WTC11 (cell line): ENCODE data around the gene SYNJ2. TPM values are rescaled to one million over a fixed set of nuclear protein-coding genes. Genes with fewer than 3 reads are reported as not detected.

Source experiments
- ATAC-seq: fragments of 200-7000 bp; cut with Tn5 transposase; 2 replicates; pipeline ENCODE4 v1.10.0; 2021; ENCODE audit warnings: mild to moderate bottlenecking, moderate library complexity
- CTCF ChIA-PET: fragments of 300-600 bp; sonication (Branson Sonifier 250); formaldehyde crosslinking; loops from one replicate; lab custom pipeline; 2021; ENCODE audit warnings: antibody characterized with exemption; lab: Charles Lee
- POLR2A ChIA-PET: fragments of 350-600 bp; sonication (Branson Sonifier 250); formaldehyde crosslinking; loops from one replicate; lab custom pipeline; 2021; ENCODE audit warnings: antibody characterized with exemption; lab: Charles Lee
- DNase-seq: peaks from one replicate; pipeline ENCODE4 v3.0.0; 2021; ENCODE audit warnings: low spot score
- H3K27ac Mint-ChIP-seq: 2 replicates; pipeline ENCODE4 v1.8.0; 2021; ENCODE audit warnings: mixed read lengths
- H3K27me3 Mint-ChIP-seq: 2 replicates; pipeline ENCODE4 v1.8.0; 2021; ENCODE audit warnings: low read depth, mild to moderate bottlenecking, moderate library complexity, mixed read lengths
- H3K36me3 Mint-ChIP-seq: 2 replicates; pipeline ENCODE4 v1.8.0; 2021; ENCODE audit warnings: mixed read lengths
- H3K4me1 Mint-ChIP-seq: 2 replicates; pipeline ENCODE4 v1.8.0; 2022; ENCODE audit warnings: mixed read lengths
- H3K4me3 Mint-ChIP-seq: 2 replicates; pipeline ENCODE4 v1.8.0; 2021; ENCODE audit warnings: mild to moderate bottlenecking, moderate library complexity, mixed read lengths
- H3K9me3 Mint-ChIP-seq: 2 replicates; pipeline ENCODE4 v1.8.0; 2021; ENCODE audit warnings: mixed read lengths
- ARID4B ChIP-seq: sonication (generic); formaldehyde crosslinking; IDR thresholded peaks from 2 replicates; pipeline ENCODE4 v1.8.0; 2023; ENCODE audit warnings: missing genetic modification reagents, mild to moderate bottlenecking, borderline replicate concordance
- CREB1 ChIP-seq: sonication (generic); formaldehyde crosslinking; IDR thresholded peaks from 2 replicates; pipeline ENCODE4 v1.8.0; 2023; ENCODE audit warnings: mild to moderate bottlenecking, missing genetic modification reagents
- CREM ChIP-seq: sonication (generic); formaldehyde crosslinking; IDR thresholded peaks from 2 replicates; pipeline ENCODE4 v1.8.1; 2022; ENCODE audit warnings: mild to moderate bottlenecking, missing genetic modification reagents, moderate library complexity
- E2F1 ChIP-seq: sonication (generic); formaldehyde crosslinking; IDR thresholded peaks from 2 replicates; pipeline ENCODE4 v1.8.0; 2022; ENCODE audit warnings: mild to moderate bottlenecking, missing genetic modification reagents
- ETV6 ChIP-seq: sonication (generic); formaldehyde crosslinking; IDR thresholded peaks from 2 replicates; pipeline ENCODE4 v1.8.1; 2022; ENCODE audit warnings: mild to moderate bottlenecking, missing genetic modification reagents
- MYBL2 ChIP-seq: sonication (generic); formaldehyde crosslinking; IDR thresholded peaks from 2 replicates; pipeline ENCODE4 v1.8.1; 2023; ENCODE audit warnings: mild to moderate bottlenecking, moderate library complexity, missing genetic modification reagents
- NFATC4 ChIP-seq: fragments of 250-450 bp; sonication (Bioruptor Pico); IDR thresholded peaks from 2 replicates; pipeline ENCODE4 v1.9.0; 2021; ENCODE audit warnings: mild to moderate bottlenecking
- OVOL2 ChIP-seq: fragments of 250-450 bp; sonication (Bioruptor Pico); IDR thresholded peaks from 2 replicates; pipeline ENCODE4 v1.9.0; 2021; ENCODE audit warnings: mild to moderate bottlenecking, borderline replicate concordance
- SMAD3 ChIP-seq: sonication (generic); formaldehyde crosslinking; IDR thresholded peaks from 2 replicates; pipeline ENCODE4 v1.8.0; 2022; ENCODE audit warnings: missing genetic modification reagents, mild to moderate bottlenecking, borderline replicate concordance
- SMAD4 ChIP-seq: sonication (generic); formaldehyde crosslinking; IDR thresholded peaks from 2 replicates; pipeline ENCODE4 v1.8.0; 2022; ENCODE audit warnings: mild to moderate bottlenecking, missing genetic modification reagents
- ZNF138 ChIP-seq: sonication (generic); formaldehyde crosslinking; conservative IDR thresholded peaks from 2 replicates; pipeline ENCODE4 v1.8.1; 2022; ENCODE audit warnings: mild to moderate bottlenecking, moderate library complexity, missing genetic modification reagents
- ZNF416 ChIP-seq: fragments of 250-450 bp; sonication (Bioruptor Pico); IDR thresholded peaks from 2 replicates; pipeline ENCODE4 v1.9.0; 2021; ENCODE audit warnings: mild to moderate bottlenecking, inconsistent platforms
- ZSCAN18 ChIP-seq: fragments of 250-450 bp; sonication (Bioruptor Pico); IDR thresholded peaks from 2 replicates; pipeline ENCODE4 v2.1.2; 2022; ENCODE audit warnings: mild to moderate bottlenecking, moderate library complexity
- total RNA-seq: library from RNA; stranded (reverse); gene quantifications from 3 replicates; pipeline ENCODE4 v1.2.3, GENCODE V29; 2021
- TF ChIP-seq, protein P1 (sequence below): sonication (generic); formaldehyde crosslinking; IDR thresholded peaks from 2 replicates; pipeline ENCODE4 v1.8.1; 2023; ENCODE audit warnings: mild to moderate bottlenecking, missing genetic modification reagents
- TF ChIP-seq, protein P2 (sequence below): sonication (generic); formaldehyde crosslinking; IDR thresholded peaks from 2 replicates; pipeline ENCODE4 v1.8.1; 2023; ENCODE audit warnings: mild to moderate bottlenecking, missing genetic modification reagents, moderate library complexity
- TF ChIP-seq, protein P3 (sequence below): sonication (generic); formaldehyde crosslinking; IDR thresholded peaks from 2 replicates; pipeline ENCODE4 v1.8.1; 2023; ENCODE audit warnings: mild to moderate bottlenecking, missing genetic modification reagents, borderline replicate concordance
- TF ChIP-seq, protein P4 (sequence below): sonication (generic); formaldehyde crosslinking; IDR thresholded peaks from 2 replicates; pipeline ENCODE4 v1.8.1; 2022; ENCODE audit warnings: low read depth, missing genetic modification reagents, borderline replicate concordance
- TF ChIP-seq, protein P5 (sequence below): sonication (generic); formaldehyde crosslinking; IDR thresholded peaks from 2 replicates; pipeline ENCODE4 v1.8.0; 2022; ENCODE audit warnings: mild to moderate bottlenecking, missing genetic modification reagents

Gene SYNJ2
- total RNA-seq, 1 experiment from 2014 or later, result 15.3 TPM

DNA sequence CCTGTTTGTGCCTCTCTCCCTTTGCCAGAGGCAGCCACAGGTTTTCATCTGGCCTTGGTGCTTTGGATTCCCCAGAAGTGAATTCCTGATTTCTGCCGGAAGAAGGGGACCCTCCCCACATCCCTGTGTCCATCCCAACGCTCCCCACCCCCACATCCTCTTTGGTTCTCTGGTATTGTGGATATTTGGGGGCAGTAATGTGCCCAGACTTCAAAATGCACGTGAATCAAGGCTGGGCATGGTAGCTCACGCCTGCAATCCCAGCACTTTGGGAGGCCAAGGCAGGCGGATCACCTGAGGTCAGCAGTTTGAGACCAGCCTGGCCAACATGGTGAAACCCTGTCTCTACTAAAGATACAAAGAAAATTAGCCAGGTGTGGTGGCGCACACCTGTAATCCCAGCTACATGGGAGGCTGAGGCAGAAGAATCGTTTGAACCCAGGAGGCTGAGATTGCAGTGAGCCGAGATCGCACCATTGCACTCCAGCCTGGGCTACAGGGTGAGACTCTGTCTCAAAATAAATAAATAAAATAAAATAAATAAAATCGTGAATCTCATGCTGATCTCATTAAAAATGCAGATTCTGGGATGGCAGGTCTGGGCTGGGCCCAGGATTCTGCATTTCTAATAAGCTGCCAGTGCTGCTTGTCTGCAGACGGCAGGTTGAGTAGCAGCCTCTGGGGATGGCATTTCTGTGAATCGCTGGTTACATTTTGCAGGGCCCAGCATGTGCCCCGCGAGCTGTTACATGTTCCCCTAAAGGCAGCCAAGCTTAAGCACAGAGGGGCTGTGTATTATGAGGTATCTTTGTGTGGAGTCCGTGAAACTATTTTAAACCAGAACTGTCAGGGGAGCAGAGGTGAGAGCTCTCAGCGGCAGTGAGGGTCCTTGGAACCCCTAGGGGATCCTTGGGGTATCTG, 49.0 kb downstream of the SYNJ2 start:
- Mint-ChIP-seq H3K27ac (peak overlapping the region; percentile 68), H3K4me3 (no peak overlapping the region), H3K36me3 (0 out of 2 replicates have a peak, but pooled peaks cover 3% of the 10 kb centered on the region), H3K27me3 (no peaks in the 10 kb centered on the region), H3K4me1 (peaks cover 29% of the 10 kb centered on the region), H3K9me3 (no peaks in the 10 kb centered on the region)
- CTCF ChIA-PET, result interaction anchor here (0.8 kb wide), 1 partner anchor 18 kb away, joined by 3 read pairs; no protein-coding TSS in a partner anchor
- TF ChIP-seq ZSCAN18 (CRISPR knock-in tag), result no peak
- TF ChIP-seq, protein P1, sequence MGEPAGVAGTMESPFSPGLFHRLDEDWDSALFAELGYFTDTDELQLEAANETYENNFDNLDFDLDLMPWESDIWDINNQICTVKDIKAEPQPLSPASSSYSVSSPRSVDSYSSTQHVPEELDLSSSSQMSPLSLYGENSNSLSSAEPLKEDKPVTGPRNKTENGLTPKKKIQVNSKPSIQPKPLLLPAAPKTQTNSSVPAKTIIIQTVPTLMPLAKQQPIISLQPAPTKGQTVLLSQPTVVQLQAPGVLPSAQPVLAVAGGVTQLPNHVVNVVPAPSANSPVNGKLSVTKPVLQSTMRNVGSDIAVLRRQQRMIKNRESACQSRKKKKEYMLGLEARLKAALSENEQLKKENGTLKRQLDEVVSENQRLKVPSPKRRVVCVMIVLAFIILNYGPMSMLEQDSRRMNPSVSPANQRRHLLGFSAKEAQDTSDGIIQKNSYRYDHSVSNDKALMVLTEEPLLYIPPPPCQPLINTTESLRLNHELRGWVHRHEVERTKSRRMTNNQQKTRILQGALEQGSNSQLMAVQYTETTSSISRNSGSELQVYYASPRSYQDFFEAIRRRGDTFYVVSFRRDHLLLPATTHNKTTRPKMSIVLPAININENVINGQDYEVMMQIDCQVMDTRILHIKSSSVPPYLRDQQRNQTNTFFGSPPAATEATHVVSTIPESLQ (CRISPR knock-in tag), result no peak
- TF ChIP-seq ETV6 (CRISPR knock-in tag), result no peak
- no peak for TF ChIP-seq CREB1 (CRISPR knock-in tag)
- TF ChIP-seq, protein P2, sequence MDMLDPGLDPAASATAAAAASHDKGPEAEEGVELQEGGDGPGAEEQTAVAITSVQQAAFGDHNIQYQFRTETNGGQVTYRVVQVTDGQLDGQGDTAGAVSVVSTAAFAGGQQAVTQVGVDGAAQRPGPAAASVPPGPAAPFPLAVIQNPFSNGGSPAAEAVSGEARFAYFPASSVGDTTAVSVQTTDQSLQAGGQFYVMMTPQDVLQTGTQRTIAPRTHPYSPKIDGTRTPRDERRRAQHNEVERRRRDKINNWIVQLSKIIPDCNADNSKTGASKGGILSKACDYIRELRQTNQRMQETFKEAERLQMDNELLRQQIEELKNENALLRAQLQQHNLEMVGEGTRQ (CRISPR knock-in tag), result no peak
- TF ChIP-seq SMAD3 (CRISPR knock-in tag), result no peak
- TF ChIP-seq SMAD4, result no peak
- TF ChIP-seq CREM, result no peak
- no peak for TF ChIP-seq MYBL2 (CRISPR knock-in tag)
- TF ChIP-seq ZNF416 (CRISPR knock-in tag), result no peak
- no peak for TF ChIP-seq ZNF138 (CRISPR knock-in tag)
- TF ChIP-seq, protein P3, sequence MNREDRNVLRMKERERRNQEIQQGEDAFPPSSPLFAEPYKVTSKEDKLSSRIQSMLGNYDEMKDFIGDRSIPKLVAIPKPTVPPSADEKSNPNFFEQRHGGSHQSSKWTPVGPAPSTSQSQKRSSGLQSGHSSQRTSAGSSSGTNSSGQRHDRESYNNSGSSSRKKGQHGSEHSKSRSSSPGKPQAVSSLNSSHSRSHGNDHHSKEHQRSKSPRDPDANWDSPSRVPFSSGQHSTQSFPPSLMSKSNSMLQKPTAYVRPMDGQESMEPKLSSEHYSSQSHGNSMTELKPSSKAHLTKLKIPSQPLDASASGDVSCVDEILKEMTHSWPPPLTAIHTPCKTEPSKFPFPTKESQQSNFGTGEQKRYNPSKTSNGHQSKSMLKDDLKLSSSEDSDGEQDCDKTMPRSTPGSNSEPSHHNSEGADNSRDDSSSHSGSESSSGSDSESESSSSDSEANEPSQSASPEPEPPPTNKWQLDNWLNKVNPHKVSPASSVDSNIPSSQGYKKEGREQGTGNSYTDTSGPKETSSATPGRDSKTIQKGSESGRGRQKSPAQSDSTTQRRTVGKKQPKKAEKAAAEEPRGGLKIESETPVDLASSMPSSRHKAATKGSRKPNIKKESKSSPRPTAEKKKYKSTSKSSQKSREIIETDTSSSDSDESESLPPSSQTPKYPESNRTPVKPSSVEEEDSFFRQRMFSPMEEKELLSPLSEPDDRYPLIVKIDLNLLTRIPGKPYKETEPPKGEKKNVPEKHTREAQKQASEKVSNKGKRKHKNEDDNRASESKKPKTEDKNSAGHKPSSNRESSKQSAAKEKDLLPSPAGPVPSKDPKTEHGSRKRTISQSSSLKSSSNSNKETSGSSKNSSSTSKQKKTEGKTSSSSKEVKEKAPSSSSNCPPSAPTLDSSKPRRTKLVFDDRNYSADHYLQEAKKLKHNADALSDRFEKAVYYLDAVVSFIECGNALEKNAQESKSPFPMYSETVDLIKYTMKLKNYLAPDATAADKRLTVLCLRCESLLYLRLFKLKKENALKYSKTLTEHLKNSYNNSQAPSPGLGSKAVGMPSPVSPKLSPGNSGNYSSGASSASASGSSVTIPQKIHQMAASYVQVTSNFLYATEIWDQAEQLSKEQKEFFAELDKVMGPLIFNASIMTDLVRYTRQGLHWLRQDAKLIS, result no peak
- no peak for TF ChIP-seq ARID4B (CRISPR knock-in tag)
- TF ChIP-seq OVOL2 (CRISPR knock-in tag), result no peak
- TF ChIP-seq NFATC4 (CRISPR knock-in tag), result no peak
- no peak for TF ChIP-seq E2F1 (CRISPR knock-in tag)
- TF ChIP-seq, protein P4, sequence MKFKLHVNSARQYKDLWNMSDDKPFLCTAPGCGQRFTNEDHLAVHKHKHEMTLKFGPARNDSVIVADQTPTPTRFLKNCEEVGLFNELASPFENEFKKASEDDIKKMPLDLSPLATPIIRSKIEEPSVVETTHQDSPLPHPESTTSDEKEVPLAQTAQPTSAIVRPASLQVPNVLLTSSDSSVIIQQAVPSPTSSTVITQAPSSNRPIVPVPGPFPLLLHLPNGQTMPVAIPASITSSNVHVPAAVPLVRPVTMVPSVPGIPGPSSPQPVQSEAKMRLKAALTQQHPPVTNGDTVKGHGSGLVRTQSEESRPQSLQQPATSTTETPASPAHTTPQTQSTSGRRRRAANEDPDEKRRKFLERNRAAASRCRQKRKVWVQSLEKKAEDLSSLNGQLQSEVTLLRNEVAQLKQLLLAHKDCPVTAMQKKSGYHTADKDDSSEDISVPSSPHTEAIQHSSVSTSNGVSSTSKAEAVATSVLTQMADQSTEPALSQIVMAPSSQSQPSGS (CRISPR knock-in tag), result no peak
- TF ChIP-seq, protein P5, sequence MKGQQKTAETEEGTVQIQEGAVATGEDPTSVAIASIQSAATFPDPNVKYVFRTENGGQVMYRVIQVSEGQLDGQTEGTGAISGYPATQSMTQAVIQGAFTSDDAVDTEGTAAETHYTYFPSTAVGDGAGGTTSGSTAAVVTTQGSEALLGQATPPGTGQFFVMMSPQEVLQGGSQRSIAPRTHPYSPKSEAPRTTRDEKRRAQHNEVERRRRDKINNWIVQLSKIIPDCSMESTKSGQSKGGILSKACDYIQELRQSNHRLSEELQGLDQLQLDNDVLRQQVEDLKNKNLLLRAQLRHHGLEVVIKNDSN (CRISPR knock-in tag), result no peak
- POLR2A ChIA-PET, result no interaction called here
- ATAC-seq, result no peak
- DNase-seq, result no peak
